GM10266 (cell line): ENCODE results near the gene DNER.

Experiments used
- DNase-seq: peaks from one replicate; pipeline ENCODE4 v3.0.0; 2012; ENCODE audit errors: extremely low spot score
- CTCF ChIP-seq: IDR thresholded peaks from 2 replicates; pipeline ENCODE4 v1.5.1; 2012; ENCODE audit warnings: mild to moderate bottlenecking, low read depth; ENCODE audit not compliant: control insufficient read depth, insufficient read depth; ENCODE audit errors: missing control alignments

Gene DNER

GRCh38 chr2:229447227-229447626, 267.1 kb downstream of the DNER start:
- no peak for TF ChIP-seq CTCF
- no peak for DNase-seq

GRCh38 chr2:229446350-229446749, 268.0 kb downstream of the DNER start:
- no peak for DNase-seq
- no peak for TF ChIP-seq CTCF

- no peak for DNase-seq
These were observed 268.7 kb downstream of the DNER start for GRCh38 chr2:229445501-229446211.

GRCh38 chr2:229445019-229445418, 269.3 kb downstream of the DNER start:
- TF ChIP-seq CTCF = no peak
- DNase-seq = no peak

More at GRCh38 chr2:229445501-229446211, 268.7 kb downstream of the DNER start:
- TF ChIP-seq CTCF = no peak

- TF ChIP-seq CTCF = no peak
- DNase-seq = no peak
These were observed 270.6 kb downstream of the DNER start for GRCh38 chr2:229443546-229444268.

GRCh38 chr2:229443141-229443540, 271.2 kb downstream of the DNER start:
- no peak for TF ChIP-seq CTCF
- no peak for DNase-seq

- no peak for TF ChIP-seq CTCF
- DNase-seq = no peak
These were observed 275.8 kb downstream of the DNER start for GRCh38 chr2:229438430-229439159.
